HS-5 (cell line): ENCODE data around the gene RBM33.

Experiments used
- DNase-seq: peaks from one replicate; pipeline ENCODE4 v3.0.0-alpha.2; 2012; ENCODE audit warnings: low read depth

RBM33 gene

DNA sequence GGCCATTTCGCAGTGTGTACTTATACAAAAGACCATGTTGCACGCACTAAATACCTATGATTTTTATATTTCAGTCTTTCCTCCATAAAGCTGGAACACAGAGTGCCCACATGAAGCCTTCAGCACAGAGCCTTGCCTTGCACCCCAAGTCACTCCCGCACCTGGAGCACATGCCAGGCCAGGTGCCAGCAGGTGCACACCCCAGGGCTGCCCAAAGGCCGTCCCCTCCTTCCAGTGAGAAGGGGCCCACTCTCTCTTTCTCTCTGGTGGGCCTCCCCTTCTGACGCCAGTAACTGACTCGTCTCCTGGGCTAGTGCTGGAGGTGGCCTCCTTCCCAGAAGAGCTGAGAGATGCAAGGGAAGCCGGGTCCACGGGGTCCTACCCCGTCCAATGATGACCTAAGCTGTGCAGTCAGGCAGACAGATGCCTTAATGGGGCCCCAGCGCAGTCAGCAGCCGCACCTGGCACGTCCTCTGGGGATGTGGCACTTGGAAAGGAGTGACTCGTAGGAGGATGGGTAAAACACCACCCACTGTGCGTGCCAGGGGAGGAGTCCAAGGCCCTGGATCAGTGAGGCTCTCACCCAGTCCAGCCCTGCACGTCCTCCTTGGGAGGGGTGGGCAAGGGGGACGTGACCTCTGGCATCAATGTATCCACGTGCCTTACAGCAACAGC lies 185.5 kb downstream of the RBM33 start:
- DNase-seq, result no peak
